Measurements from ENCODE around the gene AASDHPPT. TPM values are rescaled to one million over a fixed set of nuclear protein-coding genes. Genes with fewer than 3 reads are reported as not detected.

AASDHPPT gene
- total and polyA plus RNA-seq, 9 of the 15 experiments (the other 6 are each of a cell fraction or from before 2014, with no cell fraction given): 48.7 to 115 (median 69.0) TPM

GRCh38 chr11:106087815-106088435 is 10.5 kb downstream of the AASDHPPT start:
- Histone ChIP-seq H4K20me1 (replicated peaks; ENCODE audit: control insufficient read depth, insufficient read depth, low read length) (no peaks in the 10 kb centered on the region; the same call in 1 of the 2 replicates), H2AFZ (ENCODE audit: low read depth, low read length) (no peak overlapping the region), H3K9me3 (replicated peaks; ENCODE audit: control insufficient read depth, insufficient read depth, low read depth, low read length) (no peaks in the 10 kb centered on the region), H3K27me3 (ENCODE audit: control insufficient read depth in 2 of 2, insufficient read depth in 2 of 2, low read length in 2 of 2) (no peaks in the 10 kb centered on the region), H3K4me2 (ENCODE audit: insufficient read depth, low read length) (no peak overlapping the region), H3K27ac (ENCODE audit: extremely low read depth, low read depth, low read length) (no peak overlapping the region), H3K36me3 (ENCODE audit: control insufficient read depth, insufficient read depth, low read length) (peaks cover 86% of the 10 kb centered on the region), H3K9me1 (ENCODE audit: control insufficient read depth, insufficient read depth, low read length) (no peaks in the 10 kb centered on the region), H3K9ac (ENCODE audit: insufficient read depth in 1 of 2, low read depth in 2 of 2, low read length in 2 of 2) (no peak overlapping the region), H3K79me2 (ENCODE audit: control insufficient read depth, insufficient read depth, low read length) (peaks cover 92% of the 10 kb centered on the region), H3K4me3 (no peak overlapping the region), H3K4me1 (replicated peaks in 1 of 2; ENCODE audit: control insufficient read depth in 2 of 2, insufficient read depth in 2 of 2, low read length in 2 of 2) (peaks cover 0 to 6% of the 10 kb centered on the region in 2 experiments; a peak in 2 of 5 replicates)
- in situ Hi-C loops (cut with MboI) (no loop called here), intact Hi-C loops (cut with micrococcal nuclease) (no loop called here)
- DNase-seq (ENCODE audit: extremely low read depth in 1 of 4, low spot score in 3 of 4) (peak in 1 of 4 experiments; percentile 70), ATAC-seq (peak; percentile 84), FAIRE-seq (peak; percentile 62)
- BruUV-seq (replicated peaks): no TSS peak
- CTCF ChIA-PET (ENCODE audit: low intra/inter-chr PET ratio): interaction anchor here (0.7 kb wide), 1 partner anchor 753 kb away, joined by 3 read pairs; no protein-coding TSS in a partner anchor
- 12% methylated on average over 9 of the region's 9 CpGs for WGBS (ENCODE audit: insufficient coverage, low coverage, missing lambda C conversion rate)
- POLR2A ChIA-PET: interaction anchor here (1.0 kb wide), 1 partner anchor 10 kb away, joined by 4 read pairs; no protein-coding TSS in a partner anchor
- TF ChIP-seq, protein P1, sequence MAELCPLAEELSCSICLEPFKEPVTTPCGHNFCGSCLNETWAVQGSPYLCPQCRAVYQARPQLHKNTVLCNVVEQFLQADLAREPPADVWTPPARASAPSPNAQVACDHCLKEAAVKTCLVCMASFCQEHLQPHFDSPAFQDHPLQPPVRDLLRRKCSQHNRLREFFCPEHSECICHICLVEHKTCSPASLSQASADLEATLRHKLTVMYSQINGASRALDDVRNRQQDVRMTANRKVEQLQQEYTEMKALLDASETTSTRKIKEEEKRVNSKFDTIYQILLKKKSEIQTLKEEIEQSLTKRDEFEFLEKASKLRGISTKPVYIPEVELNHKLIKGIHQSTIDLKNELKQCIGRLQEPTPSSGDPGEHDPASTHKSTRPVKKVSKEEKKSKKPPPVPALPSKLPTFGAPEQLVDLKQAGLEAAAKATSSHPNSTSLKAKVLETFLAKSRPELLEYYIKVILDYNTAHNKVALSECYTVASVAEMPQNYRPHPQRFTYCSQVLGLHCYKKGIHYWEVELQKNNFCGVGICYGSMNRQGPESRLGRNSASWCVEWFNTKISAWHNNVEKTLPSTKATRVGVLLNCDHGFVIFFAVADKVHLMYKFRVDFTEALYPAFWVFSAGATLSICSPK (IDR thresholded peaks at IDR 0.05; ENCODE audit: borderline replicate concordance): no peak
- TF ChIP-seq DACH1 (IDR thresholded peaks at IDR 0.05; ENCODE audit: partially characterized antibody) (peak; percentile 25), REST (IDR thresholded peaks at IDR 0.05; ENCODE audit: borderline replicate concordance) (peak; percentile 46; the same call in 1 of the 2 replicates), REST (CRISPR knock-in tag; IDR thresholded peaks at IDR 0.05; ENCODE audit: low read depth) (no peak), CEBPG (CRISPR knock-in tag; IDR thresholded peaks at IDR 0.05) (no peak), CEBPG (tag; conservative IDR thresholded peaks at IDR 0.05 in 1 of 2, IDR thresholded peaks at IDR 0.05 in 1 of 2) (peak in 1 of 2 experiments; percentile 61; a peak in 1 of 4 replicates), RAD21 (CRISPR knock-in tag; conservative IDR thresholded peaks at IDR 0.05 in 1 of 2, IDR thresholded peaks at IDR 0.05 in 1 of 2) (peak; percentile 53 to 64), SMC3 (conservative IDR thresholded peaks at IDR 0.05; ENCODE audit: insufficient read depth, low read depth, low read length) (peak; percentile 51)
- TF ChIP-seq, protein P2, sequence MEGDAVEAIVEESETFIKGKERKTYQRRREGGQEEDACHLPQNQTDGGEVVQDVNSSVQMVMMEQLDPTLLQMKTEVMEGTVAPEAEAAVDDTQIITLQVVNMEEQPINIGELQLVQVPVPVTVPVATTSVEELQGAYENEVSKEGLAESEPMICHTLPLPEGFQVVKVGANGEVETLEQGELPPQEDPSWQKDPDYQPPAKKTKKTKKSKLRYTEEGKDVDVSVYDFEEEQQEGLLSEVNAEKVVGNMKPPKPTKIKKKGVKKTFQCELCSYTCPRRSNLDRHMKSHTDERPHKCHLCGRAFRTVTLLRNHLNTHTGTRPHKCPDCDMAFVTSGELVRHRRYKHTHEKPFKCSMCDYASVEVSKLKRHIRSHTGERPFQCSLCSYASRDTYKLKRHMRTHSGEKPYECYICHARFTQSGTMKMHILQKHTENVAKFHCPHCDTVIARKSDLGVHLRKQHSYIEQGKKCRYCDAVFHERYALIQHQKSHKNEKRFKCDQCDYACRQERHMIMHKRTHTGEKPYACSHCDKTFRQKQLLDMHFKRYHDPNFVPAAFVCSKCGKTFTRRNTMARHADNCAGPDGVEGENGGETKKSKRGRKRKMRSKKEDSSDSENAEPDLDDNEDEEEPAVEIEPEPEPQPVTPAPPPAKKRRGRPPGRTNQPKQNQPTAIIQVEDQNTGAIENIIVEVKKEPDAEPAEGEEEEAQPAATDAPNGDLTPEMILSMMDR (IDR thresholded peaks at IDR 0.05 in 2 of 3, conservative IDR thresholded peaks at IDR 0.05 in 1 of 3; ENCODE audit: insufficient read depth in 2 of 3, low read depth in 1 of 3, low read length in 3 of 3): peak; percentile 57 to 80 (median 76)

Measured in K562 (cell line).